ENCODE results near the gene CALML4. TPM values are rescaled to one million over a fixed set of nuclear protein-coding genes. Genes with fewer than 3 reads are reported as not detected.

The CALML4 gene
- total and polyA plus RNA-seq, 9 donors: 6.7 to 14.3 (median 8.3) TPM

DNA sequence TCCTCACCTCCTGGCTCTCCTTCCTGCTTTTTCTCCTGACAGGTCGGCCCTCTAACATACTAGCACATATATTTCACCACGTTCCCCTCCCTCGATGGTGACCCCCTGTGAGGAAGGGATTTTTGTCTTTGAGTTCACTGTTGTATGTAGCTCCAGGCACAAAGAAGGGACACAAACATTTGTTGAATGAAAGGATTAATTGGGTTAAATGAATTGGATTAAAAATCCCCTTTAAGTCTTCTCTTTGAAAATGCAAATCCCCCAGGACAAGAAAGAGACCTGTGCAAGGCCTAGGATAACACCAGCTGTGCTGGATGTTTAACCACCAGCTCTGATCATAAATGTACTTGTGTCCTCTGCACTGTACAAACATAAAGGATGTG is 3.3 kb downstream of the CALML4 start:
- peaks cover 54% of the 10 kb centered on the region for H3K4me1 ChIP-seq (ENCODE audit: control insufficient read depth, insufficient read depth, low read length)
- DNase-seq: no peak
- no peaks in the 10 kb centered on the region for H3K9me3 ChIP-seq (replicated peaks; ENCODE audit: control insufficient read depth, low read depth, low read length)
- H3K4me3 ChIP-seq (ENCODE audit: low read length): no peak overlapping the region
- H3K36me3 ChIP-seq (ENCODE audit: control insufficient read depth, insufficient read depth, low read length): peaks cover 2% of the 10 kb centered on the region
- WGBS (ENCODE audit: insufficient coverage): no CpG with 5 or more reads among the region's 3 CpGs
- H3K27me3 ChIP-seq (ENCODE audit: control insufficient read depth, insufficient read depth, low read length): no peaks in the 10 kb centered on the region
- H3K27ac ChIP-seq (ENCODE audit: low read length): no peak overlapping the region

DNA sequence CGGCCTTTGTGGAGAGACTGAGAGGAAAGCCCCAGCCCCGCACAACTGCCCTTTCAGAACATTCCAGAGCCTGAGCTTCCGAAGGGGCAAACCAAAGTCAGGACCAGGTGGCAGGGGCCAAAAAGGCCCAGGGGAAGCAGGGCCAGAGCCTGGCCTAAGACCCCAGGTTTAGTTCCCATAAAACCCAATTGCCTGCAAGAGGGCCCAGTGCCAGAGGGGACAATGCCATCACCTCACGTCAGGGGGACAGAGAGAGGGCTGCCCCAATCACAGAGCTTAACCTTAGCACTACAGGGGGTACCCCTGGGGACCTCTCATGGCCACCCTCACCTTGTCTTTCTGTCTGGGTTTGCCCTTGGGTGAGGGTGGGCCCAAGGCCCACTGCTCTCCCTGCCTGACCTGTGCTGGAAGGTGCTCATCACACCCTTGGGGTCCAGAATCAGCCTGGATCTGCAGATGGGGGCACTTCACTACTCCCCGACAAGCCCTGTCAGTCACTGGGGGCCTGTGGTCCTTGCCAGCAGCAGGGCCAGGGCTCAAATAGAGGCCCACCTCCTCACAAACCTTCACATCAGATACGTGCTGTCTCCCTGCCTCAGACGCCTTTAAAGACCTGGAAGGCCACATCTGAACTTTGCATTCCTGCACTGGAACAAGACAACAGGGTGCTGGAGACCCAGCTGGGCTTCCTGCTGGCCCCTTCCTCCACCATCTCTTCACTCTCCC is 3.8 kb downstream of the CALML4 start:
- Histone ChIP-seq H3K27ac (ENCODE audit: low read length) (no peak overlapping the region), H3K9me3 (replicated peaks; ENCODE audit: control insufficient read depth, low read depth, low read length) (no peaks in the 10 kb centered on the region), H3K27me3 (ENCODE audit: control insufficient read depth, insufficient read depth, low read length) (no peaks in the 10 kb centered on the region), H3K36me3 (ENCODE audit: control insufficient read depth, insufficient read depth, low read length) (no peaks in the 10 kb centered on the region), H3K4me3 (ENCODE audit: low read length) (no peak overlapping the region), H3K4me1 (ENCODE audit: control insufficient read depth, insufficient read depth, low read length) (peaks cover 53% of the 10 kb centered on the region)
- WGBS (ENCODE audit: insufficient coverage): 76% methylated on average over 7 of the region's 7 CpGs
- DNase-seq: no peak

DNA sequence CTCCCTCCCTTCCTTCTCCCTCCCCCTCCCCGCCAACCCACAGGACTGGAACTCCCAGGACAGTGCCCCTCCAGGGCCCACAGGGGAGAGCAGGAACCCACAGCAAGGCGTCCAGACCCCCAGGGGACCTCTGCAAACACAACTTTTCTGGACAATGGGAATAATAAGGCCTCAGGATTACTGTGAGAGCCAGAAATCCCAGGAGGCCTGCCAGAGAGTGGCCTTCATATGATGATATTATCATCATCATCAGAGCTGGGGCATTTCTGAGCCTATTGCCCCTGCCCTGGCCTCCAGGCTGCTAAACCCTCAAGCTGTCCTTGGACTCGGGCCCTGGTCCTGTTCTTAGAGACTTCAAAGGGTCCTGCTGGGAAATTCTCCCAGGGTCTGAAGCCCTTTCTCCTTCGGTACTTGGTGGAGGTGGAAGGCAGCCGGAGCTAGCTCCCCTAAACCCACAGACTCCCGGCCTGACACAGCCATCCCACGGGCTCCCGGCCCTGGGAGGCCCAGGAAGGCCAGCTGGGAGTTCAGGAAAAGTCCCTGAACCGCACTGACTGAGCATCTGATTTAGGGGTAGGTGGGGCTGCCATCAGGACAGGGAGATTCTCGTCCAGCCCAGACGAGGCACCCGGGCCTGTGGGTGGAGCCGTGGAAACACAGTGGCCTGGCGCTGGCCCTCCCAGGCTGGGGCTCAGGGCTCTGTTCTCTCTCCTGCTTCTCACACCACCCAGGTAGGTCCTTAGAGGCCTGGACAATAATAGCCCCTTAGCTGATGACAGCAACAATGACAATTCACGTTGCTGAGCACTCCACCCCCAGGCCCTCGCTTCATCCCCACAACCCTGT is 4.9 kb downstream of the CALML4 start:
- Histone ChIP-seq H3K4me3 (ENCODE audit: low read length) (no peak overlapping the region), H3K9me3 (replicated peaks; ENCODE audit: control insufficient read depth, low read depth, low read length) (no peaks in the 10 kb centered on the region), H3K36me3 (ENCODE audit: control insufficient read depth, insufficient read depth, low read length) (no peaks in the 10 kb centered on the region), H3K4me1 (ENCODE audit: control insufficient read depth, insufficient read depth, low read length) (peaks cover 42% of the 10 kb centered on the region), H3K27ac (ENCODE audit: low read length) (no peak overlapping the region), H3K27me3 (ENCODE audit: control insufficient read depth, insufficient read depth, low read length) (no peaks in the 10 kb centered on the region)
- WGBS (ENCODE audit: insufficient coverage): 36% methylated on average over 8 of the region's 16 CpGs
- DNase-seq: no peak

DNA sequence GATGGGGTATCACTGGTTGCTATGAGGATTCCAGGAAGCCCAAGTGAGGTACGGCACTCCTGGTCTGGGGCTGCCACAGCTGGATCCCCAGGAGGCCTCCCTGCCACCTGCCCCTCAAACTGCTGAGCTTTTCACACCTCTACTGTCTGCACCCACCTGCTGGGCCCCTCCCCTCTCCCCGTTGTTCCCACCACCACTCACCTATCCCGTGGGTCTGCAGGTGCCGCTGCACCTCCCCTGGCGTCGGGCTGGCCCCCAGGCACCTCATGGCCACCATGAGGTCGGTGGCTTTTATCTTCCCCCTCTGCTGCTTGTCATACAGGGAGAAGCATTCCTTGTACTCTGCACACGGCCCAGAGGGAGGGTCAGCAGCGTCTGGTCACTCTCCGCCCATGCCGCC is 5.8 kb downstream of the CALML4 start:
- Histone ChIP-seq H3K9me3 (replicated peaks; ENCODE audit: control insufficient read depth, low read depth, low read length) (no peaks in the 10 kb centered on the region), H3K27me3 (ENCODE audit: control insufficient read depth, insufficient read depth, low read length) (no peaks in the 10 kb centered on the region), H3K27ac (ENCODE audit: low read length) (no peak overlapping the region), H3K4me3 (ENCODE audit: low read length) (no peak overlapping the region), H3K36me3 (ENCODE audit: control insufficient read depth, insufficient read depth, low read length) (no peaks in the 10 kb centered on the region), H3K4me1 (ENCODE audit: control insufficient read depth, insufficient read depth, low read length) (peaks cover 33% of the 10 kb centered on the region)
- 54% methylated on average over 10 of the region's 11 CpGs for WGBS (ENCODE audit: insufficient coverage)
- DNase-seq: no peak

DNA sequence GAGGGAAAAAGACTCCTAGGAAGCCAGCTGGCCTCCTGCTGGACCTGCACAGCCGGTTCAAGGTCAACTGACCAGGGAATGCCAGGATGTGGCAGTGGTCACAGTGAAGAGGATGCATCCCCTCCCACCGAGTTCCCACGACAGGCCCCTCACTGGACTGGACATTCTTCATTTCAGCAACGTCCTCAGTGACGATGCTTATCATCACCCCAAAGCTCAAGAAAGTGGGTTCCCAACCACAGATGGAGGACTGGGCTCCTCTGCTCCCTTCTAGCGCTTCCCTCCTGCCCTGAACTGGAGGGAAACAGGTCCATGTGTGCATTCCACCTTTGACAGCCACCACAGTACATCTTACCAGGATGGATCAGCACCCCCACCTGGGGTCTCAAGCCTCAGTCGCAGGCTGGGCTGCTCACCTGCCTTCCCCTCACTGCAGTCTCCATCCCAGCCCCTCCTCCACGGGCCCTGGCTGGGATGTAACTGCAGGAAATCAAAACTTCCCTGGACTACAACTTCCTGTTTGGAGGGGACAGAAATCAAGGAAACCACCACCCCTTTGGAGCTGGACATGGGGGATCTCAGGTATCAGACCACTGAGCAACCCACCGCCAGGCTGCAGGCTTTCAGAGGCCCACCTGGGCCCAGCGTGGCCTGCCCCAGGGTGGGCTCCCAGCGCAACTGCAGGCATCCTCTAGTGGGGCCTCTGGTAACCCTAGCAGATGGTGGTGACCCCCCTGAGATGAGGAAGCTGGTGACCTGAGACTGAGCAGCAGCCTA is 7.3 kb downstream of the CALML4 start:
- 87% methylated on average over 7 of the region's 11 CpGs for WGBS (ENCODE audit: insufficient coverage)
- Histone ChIP-seq H3K27ac (ENCODE audit: low read length) (no peak overlapping the region), H3K36me3 (ENCODE audit: control insufficient read depth, insufficient read depth, low read length) (peaks cover 14% of the 10 kb centered on the region), H3K4me3 (ENCODE audit: low read length) (no peak overlapping the region), H3K27me3 (ENCODE audit: control insufficient read depth, insufficient read depth, low read length) (no peaks in the 10 kb centered on the region), H3K4me1 (ENCODE audit: control insufficient read depth, insufficient read depth, low read length) (peaks cover 27% of the 10 kb centered on the region), H3K9me3 (replicated peaks; ENCODE audit: control insufficient read depth, low read depth, low read length) (no peaks in the 10 kb centered on the region)
- DNase-seq: no peak

DNA sequence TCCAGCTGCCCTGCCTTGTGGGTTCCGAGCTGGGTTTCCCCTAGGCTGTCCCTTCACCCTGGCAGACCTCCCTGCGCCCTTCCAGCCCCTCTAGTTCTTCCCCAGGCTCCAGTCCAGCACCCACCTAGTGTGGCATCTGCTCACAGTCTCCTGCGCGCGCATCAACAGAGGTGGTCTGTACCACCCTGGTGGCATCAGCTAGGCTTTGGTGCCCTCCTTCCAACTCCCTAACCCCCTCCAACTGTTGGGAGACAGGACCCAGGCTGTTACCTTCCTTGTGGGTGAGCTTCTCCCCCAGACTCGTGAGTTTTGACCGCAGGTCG is 8.0 kb downstream of the CALML4 start:
- Histone ChIP-seq H3K36me3 (ENCODE audit: control insufficient read depth, insufficient read depth, low read length) (peaks cover 21% of the 10 kb centered on the region), H3K4me1 (ENCODE audit: control insufficient read depth, insufficient read depth, low read length) (peaks cover 27% of the 10 kb centered on the region), H3K27ac (ENCODE audit: low read length) (no peak overlapping the region), H3K9me3 (replicated peaks; ENCODE audit: control insufficient read depth, low read depth, low read length) (no peaks in the 10 kb centered on the region), H3K4me3 (ENCODE audit: low read length) (no peak overlapping the region), H3K27me3 (ENCODE audit: control insufficient read depth, insufficient read depth, low read length) (no peaks in the 10 kb centered on the region)
- DNase-seq: no peak
- WGBS (ENCODE audit: insufficient coverage): 88% methylated on average over 5 of the region's 8 CpGs

DNA sequence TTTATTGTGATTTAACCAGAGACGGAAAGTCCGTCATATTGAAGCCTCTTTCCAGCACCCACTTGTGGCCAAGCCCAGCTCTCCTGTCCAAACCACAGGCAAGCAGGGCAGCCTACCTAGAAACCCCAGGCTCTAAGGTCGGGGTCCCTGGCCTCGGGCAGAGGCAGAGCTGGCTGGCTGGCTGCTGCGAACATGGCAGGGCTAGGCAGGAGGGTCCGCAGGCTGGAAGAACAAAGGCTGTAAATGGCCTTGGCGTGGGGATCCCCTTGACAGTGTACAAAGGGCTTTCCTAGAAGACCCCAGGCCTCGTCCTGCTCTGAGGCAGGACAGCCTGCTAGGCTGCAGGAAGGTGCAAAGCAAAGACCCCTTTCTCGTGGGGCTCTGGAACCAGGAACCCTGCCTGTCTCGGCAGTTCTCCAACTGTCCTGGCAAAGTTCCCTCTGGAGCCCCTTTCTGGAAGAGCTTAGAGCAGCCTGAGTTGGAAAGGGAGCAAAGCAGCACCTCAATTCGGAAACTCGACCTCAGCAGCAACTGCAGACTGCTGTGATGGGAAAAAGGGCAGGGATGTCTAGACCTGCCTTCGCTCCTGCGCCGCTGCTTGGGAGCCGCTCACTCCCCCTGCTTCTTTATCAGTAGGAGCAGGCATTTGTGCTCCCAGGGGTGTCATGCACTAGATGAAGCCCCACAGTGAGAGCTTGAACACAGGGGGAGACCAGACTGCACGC is 8.5 kb downstream of the CALML4 start:
- no peak for DNase-seq
- Histone ChIP-seq H3K27ac (ENCODE audit: low read length) (no peak overlapping the region), H3K36me3 (ENCODE audit: control insufficient read depth, insufficient read depth, low read length) (peaks cover 25% of the 10 kb centered on the region), H3K4me3 (ENCODE audit: low read length) (no peak overlapping the region), H3K9me3 (replicated peaks; ENCODE audit: control insufficient read depth, low read depth, low read length) (no peaks in the 10 kb centered on the region), H3K27me3 (ENCODE audit: control insufficient read depth, insufficient read depth, low read length) (no peaks in the 10 kb centered on the region), H3K4me1 (ENCODE audit: control insufficient read depth, insufficient read depth, low read length) (peaks cover 27% of the 10 kb centered on the region)
- WGBS (ENCODE audit: insufficient coverage): 63% methylated on average over 17 of the region's 17 CpGs

DNA sequence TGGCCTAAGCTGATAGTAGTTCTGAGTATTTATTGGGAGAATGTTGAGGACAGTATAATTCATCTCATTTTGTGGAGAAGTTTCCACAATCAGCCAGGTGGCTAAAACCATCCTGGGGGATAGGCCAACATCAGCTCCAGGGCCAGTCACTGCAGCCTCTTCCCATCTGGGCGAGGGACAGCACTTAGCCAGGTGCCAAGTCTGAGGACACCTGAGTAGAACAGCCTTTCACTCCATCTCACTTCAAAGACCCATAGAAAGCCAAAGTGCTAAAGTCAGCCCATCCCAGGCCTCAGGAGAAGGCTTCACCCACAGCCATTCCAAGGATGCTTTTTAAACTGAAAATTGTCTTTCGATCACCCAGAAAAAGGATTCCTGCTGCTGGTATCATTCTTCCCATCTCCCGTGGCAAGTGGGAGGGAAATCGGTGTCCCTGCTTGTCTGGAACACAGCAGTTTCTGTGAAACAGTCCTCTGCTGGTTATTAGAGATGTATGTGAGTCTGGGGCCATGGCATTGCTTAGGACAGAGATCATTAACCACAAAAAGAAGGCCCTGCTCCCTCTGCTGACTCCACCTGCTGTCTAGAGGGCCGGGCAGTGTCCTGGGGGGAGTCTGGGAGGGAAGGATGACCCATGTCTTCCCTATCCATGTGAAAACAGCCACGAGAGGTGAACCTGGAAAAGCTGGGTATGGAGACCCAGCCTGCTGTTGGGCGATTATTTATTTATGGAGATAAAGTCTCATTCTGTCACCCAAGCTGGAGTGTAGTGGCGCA is 9.6 kb downstream of the CALML4 start:
- no peaks in the 10 kb centered on the region for H3K27me3 ChIP-seq (ENCODE audit: control insufficient read depth, insufficient read depth, low read length)
- 90% methylated on average over 3 of the region's 8 CpGs for WGBS (ENCODE audit: insufficient coverage)
- no peak overlapping the region for H3K27ac ChIP-seq (ENCODE audit: low read length)
- H3K9me3 ChIP-seq (replicated peaks; ENCODE audit: control insufficient read depth, low read depth, low read length): no peaks in the 10 kb centered on the region
- no peak overlapping the region for H3K4me3 ChIP-seq (ENCODE audit: low read length)
- no peak for DNase-seq
- H3K4me1 ChIP-seq (ENCODE audit: control insufficient read depth, insufficient read depth, low read length): peaks cover 24% of the 10 kb centered on the region
- peaks cover 25% of the 10 kb centered on the region for H3K36me3 ChIP-seq (ENCODE audit: control insufficient read depth, insufficient read depth, low read length)

DNA sequence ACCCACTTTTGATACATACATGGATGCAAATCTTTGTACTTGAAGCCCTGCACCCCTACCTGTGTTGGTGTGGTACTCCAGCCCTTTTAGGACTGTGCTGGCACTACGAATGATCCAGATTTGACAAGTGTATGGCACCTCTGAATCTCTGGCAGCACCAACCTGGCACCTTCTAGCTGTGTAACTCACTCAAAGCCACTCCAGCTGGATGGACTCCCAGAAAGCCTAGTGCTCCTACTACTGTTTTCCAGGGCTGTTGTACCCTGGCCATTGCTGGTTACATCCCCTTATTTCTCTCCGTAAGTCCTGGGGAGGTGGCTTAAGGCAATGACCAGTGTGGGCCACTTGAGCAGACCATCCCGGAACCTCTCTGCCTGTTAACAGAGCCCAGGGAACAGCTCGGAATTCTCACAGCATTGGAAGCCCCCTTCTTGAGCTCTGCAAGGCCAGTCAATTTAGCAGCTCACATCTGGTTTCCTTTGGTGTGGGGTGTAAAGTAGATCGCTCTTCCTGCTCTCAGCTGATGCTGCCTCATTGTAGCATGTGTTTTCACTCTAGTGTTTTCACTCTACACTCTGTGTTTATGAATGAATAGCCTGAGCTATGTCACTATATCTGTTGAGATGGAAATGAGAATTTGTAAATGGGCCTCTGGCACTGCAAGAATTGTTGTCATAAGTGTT is 12.2 kb downstream of the CALML4 start:
- peaks cover 30% of the 10 kb centered on the region for H3K36me3 ChIP-seq (ENCODE audit: control insufficient read depth, insufficient read depth, low read length)
- H3K27me3 ChIP-seq (ENCODE audit: control insufficient read depth, insufficient read depth, low read length): no peaks in the 10 kb centered on the region
- H3K9me3 ChIP-seq (replicated peaks; ENCODE audit: control insufficient read depth, low read depth, low read length): no peaks in the 10 kb centered on the region
- peaks cover 16% of the 10 kb centered on the region for H3K4me1 ChIP-seq (ENCODE audit: control insufficient read depth, insufficient read depth, low read length)
- no peak overlapping the region for H3K27ac ChIP-seq (ENCODE audit: low read length)
- no peak for DNase-seq
- WGBS (ENCODE audit: insufficient coverage): 52% methylated on average over 2 of the region's 5 CpGs
- no peak overlapping the region for H3K4me3 ChIP-seq (ENCODE audit: low read length)
